Prostate gland (tissue), 2 donors: ENCODE measurements around the gene PBRM1. TPM values are rescaled to one million over a fixed set of nuclear protein-coding genes. Genes with fewer than 3 reads are reported as not detected.

Experiments used
- DNase-seq: peaks from one replicate; pipeline ENCODE4 v3.0.0-alpha.2; 2019; ENCODE audit warnings: low spot score
- H3K27ac ChIP-seq, 2 donors: fragments of 200-600 bp; sonication (generic); 2 replicates each; pipeline ENCODE4 v1.5.1; 2017 to 2019
- H3K27me3 ChIP-seq: fragments of 200-600 bp; sonication (generic); replicated peaks from 2 replicates; pipeline ENCODE4 v1.5.1; 2019; ENCODE audit not compliant: insufficient read depth
- H3K36me3 ChIP-seq, 2 donors: fragments of 200-600 bp; sonication (generic); 1 replicate in 1 of 2; 2 replicates in 1 of 2; pipeline versions ENCODE4 v1.5.1 to v1.8.1; 2017 to 2019
- H3K4me1 ChIP-seq: fragments of 200-600 bp; sonication (generic); replicated peaks from 2 replicates; pipeline ENCODE4 v1.5.1; 2019
- H3K4me3 ChIP-seq, 2 donors: fragments of 200-600 bp; sonication (generic); 2 replicates each; pipeline ENCODE4 v1.5.1; 2017 to 2019
- H3K9me3 ChIP-seq: fragments of 200-600 bp; sonication (generic); 2 replicates; pipeline ENCODE4 v1.5.1; 2017
- POLR2A ChIP-seq: fragments of 450-650 bp; IDR thresholded peaks from one replicate; pipeline ENCODE4 v1.6.1; 2016; ENCODE audit warnings: antibody characterized with exemption, mild to moderate bottlenecking
- POLR2AphosphoS5 ChIP-seq: sonication (generic); formaldehyde crosslinking; IDR thresholded peaks from one replicate; pipeline ENCODE4 v1.6.1; 2017; ENCODE audit warnings: antibody characterized with exemption
- WGBS: methylation state at CpG from one replicate; pipeline ENCODE4 v1.1.5; 2018; 5-methylcytosine and 5-hydroxymethylcytosine counted together
- intact Hi-C: fragments of 100-400 bp; cut with DNase I; formaldehyde crosslinking; loops from one replicate; pipeline ENCODE4 v1.14.2; 2022
- total RNA-seq, 2 donors: library from RNA; depleted of rRNA; stranded (reverse); fragments of >200 nt; gene quantifications; one replicate each; pipeline ENCODE4 v1.1.0, GENCODE V29; 2016
- TF ChIP-seq, protein P1 (sequence below), 4 experiments: fragments of 200-600 bp in 2 of 4; fragments of 450-650 bp in 2 of 4; sonication (generic) in 2 of 4; IDR thresholded peaks; 1 replicate in 3 of 4; 2 replicates in 1 of 4; pipeline ENCODE4 v1.5.1; 2016 to 2019; ENCODE audit warnings: antibody characterized with exemption in 4 of 4, mild to moderate bottlenecking in 2 of 4, moderate library complexity in 2 of 4

PBRM1 gene
- total RNA-seq, 2 donors from 2014 or later = 72.5 to 77.5 TPM

DNA sequence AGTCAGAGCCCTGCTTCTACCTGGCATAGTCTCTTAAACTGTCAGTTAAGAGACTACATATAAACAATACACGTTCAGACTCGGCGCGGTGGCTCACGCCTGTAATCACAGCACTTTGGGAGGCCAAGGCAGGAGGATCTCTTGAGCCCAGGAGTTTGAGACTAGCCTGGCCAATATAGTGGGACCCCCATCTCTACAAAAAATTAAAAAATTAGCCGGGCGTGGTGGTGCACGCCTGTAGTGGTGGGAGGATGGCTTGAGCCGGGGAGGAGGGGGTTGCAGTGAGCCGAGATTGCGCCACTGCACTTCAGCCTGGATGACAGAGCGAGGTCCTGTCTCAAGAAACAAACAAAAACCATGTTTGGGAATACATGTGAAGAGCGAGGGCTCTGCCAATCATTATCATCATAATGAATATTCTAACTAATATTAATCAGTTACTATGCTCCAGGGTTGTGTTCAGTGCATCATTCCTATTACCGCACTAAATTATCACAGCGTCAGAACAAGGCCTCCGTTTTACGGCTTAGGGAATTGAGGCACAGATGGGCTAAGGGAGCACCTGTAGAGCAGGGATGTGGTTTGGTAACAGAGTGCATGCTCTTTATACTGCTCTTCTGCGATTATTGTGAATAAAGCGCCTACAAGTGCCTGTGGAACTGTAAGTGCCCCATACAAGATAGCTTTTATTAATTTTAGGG lies 150.2 kb downstream of the PBRM1 start:
- Histone ChIP-seq H3K9me3 (no peaks in the 10 kb centered on the region), H3K4me3 (no peak overlapping the region), H3K27me3 (no peaks in the 10 kb centered on the region), H3K4me1 (peaks cover 23% of the 10 kb centered on the region), H3K27ac (peak overlapping the region in 1 of 2 donors; percentile 80), H3K36me3 (no peaks in the 10 kb centered on the region)
- no peak for DNase-seq
- intact Hi-C loops = loop anchor here (2.0 to 10.0 kb wide), 2 partner anchors 67 to 149 kb away; partner anchors contain the start of genes GNL3 and PBRM1
- no peak for TF ChIP-seq POLR2AphosphoS5
- no peak for TF ChIP-seq POLR2A
- TF ChIP-seq, protein P1, sequence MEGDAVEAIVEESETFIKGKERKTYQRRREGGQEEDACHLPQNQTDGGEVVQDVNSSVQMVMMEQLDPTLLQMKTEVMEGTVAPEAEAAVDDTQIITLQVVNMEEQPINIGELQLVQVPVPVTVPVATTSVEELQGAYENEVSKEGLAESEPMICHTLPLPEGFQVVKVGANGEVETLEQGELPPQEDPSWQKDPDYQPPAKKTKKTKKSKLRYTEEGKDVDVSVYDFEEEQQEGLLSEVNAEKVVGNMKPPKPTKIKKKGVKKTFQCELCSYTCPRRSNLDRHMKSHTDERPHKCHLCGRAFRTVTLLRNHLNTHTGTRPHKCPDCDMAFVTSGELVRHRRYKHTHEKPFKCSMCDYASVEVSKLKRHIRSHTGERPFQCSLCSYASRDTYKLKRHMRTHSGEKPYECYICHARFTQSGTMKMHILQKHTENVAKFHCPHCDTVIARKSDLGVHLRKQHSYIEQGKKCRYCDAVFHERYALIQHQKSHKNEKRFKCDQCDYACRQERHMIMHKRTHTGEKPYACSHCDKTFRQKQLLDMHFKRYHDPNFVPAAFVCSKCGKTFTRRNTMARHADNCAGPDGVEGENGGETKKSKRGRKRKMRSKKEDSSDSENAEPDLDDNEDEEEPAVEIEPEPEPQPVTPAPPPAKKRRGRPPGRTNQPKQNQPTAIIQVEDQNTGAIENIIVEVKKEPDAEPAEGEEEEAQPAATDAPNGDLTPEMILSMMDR (IDR thresholded peaks at IDR 0.05) = no peak
- WGBS = 84% methylated on average over 19 of the region's 19 CpGs

GRCh38 chr3:52534281-52535183 lies 151.2 kb downstream of the PBRM1 start:
- TF ChIP-seq, protein P1 (IDR thresholded peaks at IDR 0.05) = no peak
- TF ChIP-seq POLR2AphosphoS5 = no peak
- no peak for TF ChIP-seq POLR2A
- Histone ChIP-seq H3K36me3 (no peaks in the 10 kb centered on the region), H3K27me3 (no peaks in the 10 kb centered on the region), H3K4me1 (peaks cover 20% of the 10 kb centered on the region), H3K9me3 (no peaks in the 10 kb centered on the region), H3K4me3 (peak overlapping the region; percentile 46 to 51), H3K27ac (peak overlapping the region; percentile 80 to 84)
- 23% methylated on average over 40 of the region's 57 CpGs for WGBS
- intact Hi-C loops = loop anchor here (2.0 to 10.0 kb wide), 3 partner anchors 52 to 150 kb away; partner anchors contain the start of genes GNL3 and PBRM1
- no peak for DNase-seq

GRCh38 chr3:52533623-52534280 lies 152.0 kb downstream of the PBRM1 start, which contains the start of gene NT5DC2:
TSS of gene NT5DC2 (minus strand) at chr3:52533857. CDS start at chr3:52533737, 120 bp downstream.
- Histone ChIP-seq H3K27ac (peak within 1 kb of the TSS; percentile 80 to 84), H3K27me3 (no peaks in the 10 kb centered on the region), H3K4me1 (peaks cover 16% of the 10 kb centered on the region), H3K9me3 (no peaks in the 10 kb centered on the region), H3K4me3 (peak within 1 kb of the TSS; percentile 54 to 56), H3K36me3 (no peaks in the 10 kb centered on the region)
- no peak for TF ChIP-seq POLR2AphosphoS5
- peak; percentile 20 for TF ChIP-seq POLR2A
- DNase-seq = peak; percentile 62
- 0% methylated on average over 24 of the region's 91 CpGs for WGBS
- intact Hi-C loops = loop anchor here (2.0 to 10.0 kb wide), 3 partner anchors 51 to 151 kb away; partner anchors contain the start of genes GNL3 and PBRM1

DNA sequence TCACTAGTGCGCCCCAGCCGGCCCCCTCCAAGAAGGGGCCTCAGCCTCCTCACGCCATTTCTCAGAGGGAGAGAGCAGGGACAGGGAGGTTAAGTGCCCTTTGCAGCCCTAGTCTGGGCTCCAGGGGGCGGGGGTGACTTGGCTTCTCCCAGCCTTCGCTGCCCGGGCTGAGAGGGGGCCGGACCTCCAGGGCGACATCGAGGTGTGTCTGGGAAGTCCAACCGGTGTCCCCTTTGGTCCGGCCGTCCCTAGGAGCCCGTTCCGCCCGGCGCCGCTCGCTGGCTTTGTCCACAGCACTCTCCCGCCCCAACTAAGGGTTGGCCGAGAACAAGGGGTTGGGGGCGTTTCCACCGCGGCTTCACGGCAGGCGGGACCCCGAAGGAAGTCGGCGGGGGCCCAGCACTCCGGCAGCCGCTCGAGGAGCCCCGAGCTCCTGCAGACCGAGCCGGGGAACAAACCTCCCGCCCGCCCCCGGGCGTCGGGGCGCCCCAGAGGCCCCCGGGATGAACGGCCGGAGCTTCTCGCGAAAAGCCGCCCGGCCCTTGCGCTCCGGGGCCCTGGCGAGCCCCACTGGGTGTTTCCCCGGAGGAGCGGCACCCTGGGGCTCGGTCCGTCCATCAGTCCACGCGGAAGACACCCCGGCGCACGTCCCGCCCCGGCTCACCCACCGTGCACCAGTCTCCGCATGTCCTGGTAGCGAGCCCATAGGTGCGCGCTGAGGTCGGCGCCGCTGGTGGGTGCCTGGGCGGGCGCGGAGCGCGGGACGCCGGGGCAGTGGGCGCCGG lies 152.7 kb downstream of the PBRM1 start:
- 3% methylated on average over 41 of the region's 78 CpGs for WGBS
- Histone ChIP-seq H3K4me1 (peaks cover 9% of the 10 kb centered on the region), H3K4me3 (peak overlapping the region; percentile 54 to 56), H3K9me3 (no peaks in the 10 kb centered on the region), H3K36me3 (no peaks in the 10 kb centered on the region), H3K27me3 (no peaks in the 10 kb centered on the region), H3K27ac (peak overlapping the region; percentile 74 to 77)
- no peak for DNase-seq
- intact Hi-C loops = loop anchor here (5.0 to 10.0 kb wide), 2 partner anchors 51 to 152 kb away; partner anchors contain the start of genes GNL3 and PBRM1
- no peak for TF ChIP-seq POLR2A
- TF ChIP-seq, protein P1 (IDR thresholded peaks at IDR 0.05) = no peak
- no peak for TF ChIP-seq POLR2AphosphoS5
